ENCODE measurements around the gene SEC14L1. TPM values are rescaled to one million over a fixed set of nuclear protein-coding genes. Genes with fewer than 3 reads are reported as not detected.

SEC14L1 gene
- total and polyA plus RNA-seq, 2 of the 8 experiments (the other 6 are each of a cell fraction or from before 2014, with no cell fraction given) = 27.2 to 74.4 TPM

DNA sequence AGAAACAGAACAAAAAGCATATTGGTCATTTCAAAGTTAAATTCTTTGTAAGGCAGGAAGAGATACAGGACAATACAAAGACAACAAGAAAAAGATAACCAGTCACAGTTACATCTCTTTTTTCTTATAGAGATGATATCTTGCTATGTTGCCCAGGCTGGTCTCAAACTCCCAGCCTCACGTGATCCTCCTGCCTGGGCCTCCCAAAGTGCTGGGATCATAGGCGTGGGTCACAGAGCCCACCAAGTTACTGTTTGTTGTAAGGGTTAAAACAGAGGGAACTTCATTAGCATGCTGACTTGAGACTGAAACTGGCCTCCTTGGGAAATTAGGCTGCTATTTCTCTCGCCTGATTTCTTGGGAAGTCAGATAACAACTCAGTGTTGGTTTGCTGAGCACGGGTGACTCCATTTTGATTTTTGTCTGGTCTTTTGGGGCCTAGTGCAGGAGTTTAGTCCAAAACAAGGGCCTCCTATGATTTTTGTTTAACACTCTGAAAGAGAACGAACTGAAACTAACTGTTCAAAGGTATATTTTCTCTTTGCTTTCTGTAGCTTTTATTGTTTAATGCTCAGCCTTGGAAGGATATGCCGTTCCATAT, 31.5 kb upstream of the SEC14L1 start:
- H3K18ac ChIP-seq (ENCODE audit: extremely low read depth, low read length) = no peak overlapping the region
- no peak overlapping the region for H4K8ac ChIP-seq (ENCODE audit: extremely low read depth, insufficient read depth, low read length)
- no peak overlapping the region for H3K4me3 ChIP-seq (ENCODE audit: extremely low read depth in 1 of 4, insufficient read depth in 2 of 4, low read depth in 3 of 4, low read length in 4 of 4)
- no peak overlapping the region for H2BK120ac ChIP-seq (replicated peaks; ENCODE audit: low read depth, low read length)
- no peak overlapping the region for H2BK5ac ChIP-seq (ENCODE audit: low read depth, low read length)
- H2AK5ac ChIP-seq (ENCODE audit: low read depth, low read length) = no peak overlapping the region
- ChIA-PET CTCF (ENCODE audit: partially characterized antibody) (interaction anchor here (0.5 to 1.7 kb wide), 5 partner anchors 8 to 38 kb away, joined by 3 to 4 read pairs (median 4); no protein-coding TSS in a partner anchor), POLR2A (ENCODE audit: partially characterized antibody) (interaction anchor here (1.1 to 1.6 kb wide), 2 partner anchors 11 to 20 kb away, joined by 3 to 5 read pairs; no protein-coding TSS in a partner anchor)
- no peak for FAIRE-seq
- no peak for DNase-seq (ENCODE audit: low read depth in 1 of 2, low spot score in 2 of 2)
- H3K79me2 ChIP-seq (ENCODE audit: control insufficient read depth in 1 of 2, insufficient read depth in 2 of 2, low read length in 2 of 2) = no peaks in the 10 kb centered on the region
- H2AFZ ChIP-seq (ENCODE audit: low read length) = no peak overlapping the region
- no peak overlapping the region for H4K5ac ChIP-seq (ENCODE audit: insufficient read length, low read depth, low read length)
- H3K4ac ChIP-seq (replicated peaks; ENCODE audit: insufficient read length, low read depth, low read length) = no peak overlapping the region
- H3K79me1 ChIP-seq (ENCODE audit: low read depth, low read length) = no peaks in the 10 kb centered on the region
- H3K9me3 ChIP-seq (ENCODE audit: insufficient read depth in 2 of 2, low read depth in 1 of 2, low read length in 1 of 2) = no peaks in the 10 kb centered on the region
- H3K27ac ChIP-seq (ENCODE audit: low read depth, low read length) = no peak overlapping the region
- no peak overlapping the region for H3K23ac ChIP-seq (ENCODE audit: insufficient read length)
- H3K56ac ChIP-seq (replicated peaks; ENCODE audit: insufficient read length, low read depth, low read length) = no peak overlapping the region
- H3K4me2 ChIP-seq (ENCODE audit: insufficient read depth in 1 of 2, low read depth in 2 of 2, low read length in 2 of 2) = no peak overlapping the region
- no peaks in the 10 kb centered on the region for H4K20me1 ChIP-seq (replicated peaks in 1 of 2; ENCODE audit: control insufficient read depth in 1 of 2, insufficient read depth in 2 of 2, low read length in 2 of 2)
- H2BK15ac ChIP-seq (ENCODE audit: low read length) = no peak overlapping the region; the same call in 1 of the 2 replicates
- H3K36me3 ChIP-seq (ENCODE audit: control insufficient read depth in 2 of 4, insufficient read depth in 4 of 4, low read length in 3 of 4) = no peaks in the 10 kb centered on the region
- no peak overlapping the region for H3K9ac ChIP-seq (replicated peaks in 1 of 4; ENCODE audit: extremely low read depth in 1 of 4, low read depth in 3 of 4, low read length in 3 of 4)
- no peak for TF ChIP-seq ZNF274 (IDR thresholded peaks at IDR 0.05; ENCODE audit: borderline replicate concordance, extremely low read depth, low read length)
- TF ChIP-seq, protein P1, sequence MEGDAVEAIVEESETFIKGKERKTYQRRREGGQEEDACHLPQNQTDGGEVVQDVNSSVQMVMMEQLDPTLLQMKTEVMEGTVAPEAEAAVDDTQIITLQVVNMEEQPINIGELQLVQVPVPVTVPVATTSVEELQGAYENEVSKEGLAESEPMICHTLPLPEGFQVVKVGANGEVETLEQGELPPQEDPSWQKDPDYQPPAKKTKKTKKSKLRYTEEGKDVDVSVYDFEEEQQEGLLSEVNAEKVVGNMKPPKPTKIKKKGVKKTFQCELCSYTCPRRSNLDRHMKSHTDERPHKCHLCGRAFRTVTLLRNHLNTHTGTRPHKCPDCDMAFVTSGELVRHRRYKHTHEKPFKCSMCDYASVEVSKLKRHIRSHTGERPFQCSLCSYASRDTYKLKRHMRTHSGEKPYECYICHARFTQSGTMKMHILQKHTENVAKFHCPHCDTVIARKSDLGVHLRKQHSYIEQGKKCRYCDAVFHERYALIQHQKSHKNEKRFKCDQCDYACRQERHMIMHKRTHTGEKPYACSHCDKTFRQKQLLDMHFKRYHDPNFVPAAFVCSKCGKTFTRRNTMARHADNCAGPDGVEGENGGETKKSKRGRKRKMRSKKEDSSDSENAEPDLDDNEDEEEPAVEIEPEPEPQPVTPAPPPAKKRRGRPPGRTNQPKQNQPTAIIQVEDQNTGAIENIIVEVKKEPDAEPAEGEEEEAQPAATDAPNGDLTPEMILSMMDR (IDR thresholded peaks at IDR 0.05; ENCODE audit: control extremely low read depth in 1 of 3, insufficient read depth in 1 of 3, low read depth in 1 of 3, low read length in 3 of 3) = no peak
- peak overlapping the region; percentile 31; the same call in 1 of the 2 replicates for H2BK12ac ChIP-seq (ENCODE audit: low read depth, low read length)
- H4K91ac ChIP-seq (replicated peaks; ENCODE audit: insufficient read length, low read length) = peak overlapping the region; percentile 32
- WGBS, 2 experiments (ENCODE audit: extremely low coverage in 1 of 2, insufficient coverage in 1 of 2, insufficient read length in 1 of 2, insufficient replicate concordance in 2 of 2, low coverage in 1 of 2, low lambda C conversion rate in 2 of 2, missing lambda C conversion rate in 1 of 2) = 82% methylated on average over 6 of the region's 6 CpGs; no CpG with 5 or more reads in 1 of the 2 experiments
- peaks cover 4 to 17% (median 6%) of the 10 kb centered on the region in 4 experiments; a peak in 4 of 7 replicates for H3K4me1 ChIP-seq (replicated peaks in 1 of 4; ENCODE audit: control insufficient read depth in 3 of 4, insufficient read depth in 4 of 4, low read length in 3 of 4)
- no peak overlapping the region for H3K14ac ChIP-seq (ENCODE audit: insufficient read length)
- H2BK20ac ChIP-seq (ENCODE audit: low read length) = no peak overlapping the region
- no peaks in the 10 kb centered on the region for H3K27me3 ChIP-seq (replicated peaks in 1 of 4; ENCODE audit: control insufficient read depth in 3 of 4, extremely low read depth in 1 of 4, insufficient read depth in 3 of 4, low read length in 3 of 4)
- no peaks in the 10 kb centered on the region for H3K23me2 ChIP-seq (ENCODE audit: low read depth, low read length)
